ENCODE measurements around the gene ANXA8.

ANXA8 gene

GRCh38 chr10:47449102-47449978, 34.6 kb downstream of the ANXA8 start:
- in situ Hi-C loops (cut with MboI; ENCODE audit: low sequenced_read_pairs) = no loop called here

- in situ Hi-C loops (cut with MboI; ENCODE audit: low sequenced_read_pairs) = no loop called here
Observed at GRCh38 chr10:47447705-47448104, 36.2 kb downstream of the ANXA8 start.

GRCh38 chr10:47447209-47447608, 36.7 kb downstream of the ANXA8 start:
- in situ Hi-C loops (cut with MboI; ENCODE audit: low sequenced_read_pairs) = no loop called here

- in situ Hi-C loops (cut with MboI; ENCODE audit: low sequenced_read_pairs) = no loop called here
Observed at GRCh38 chr10:47445720-47446119, 38.2 kb downstream of the ANXA8 start.

DNA sequence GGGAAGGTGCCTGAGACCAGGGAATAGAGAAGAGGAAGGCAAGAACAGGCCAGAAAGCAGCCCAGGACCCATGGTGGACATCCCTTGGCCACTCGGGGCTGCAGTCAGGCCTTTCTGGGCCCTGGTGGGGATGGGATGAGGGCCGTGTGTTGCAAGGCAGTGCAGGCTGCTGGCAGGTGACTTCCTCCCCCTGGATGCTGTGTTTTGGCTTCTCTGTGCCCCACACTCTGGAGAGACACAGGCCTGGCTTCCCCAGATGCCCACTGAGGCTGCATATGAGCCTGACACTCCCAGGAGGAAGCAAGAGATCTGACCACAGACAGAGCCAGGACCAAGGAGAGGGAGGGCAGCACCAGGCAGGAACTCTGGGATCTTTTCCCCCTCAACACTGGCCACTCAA, 39.9 kb downstream of the ANXA8 start:
- in situ Hi-C loops (cut with MboI; ENCODE audit: low sequenced_read_pairs) = no loop called here

DNA sequence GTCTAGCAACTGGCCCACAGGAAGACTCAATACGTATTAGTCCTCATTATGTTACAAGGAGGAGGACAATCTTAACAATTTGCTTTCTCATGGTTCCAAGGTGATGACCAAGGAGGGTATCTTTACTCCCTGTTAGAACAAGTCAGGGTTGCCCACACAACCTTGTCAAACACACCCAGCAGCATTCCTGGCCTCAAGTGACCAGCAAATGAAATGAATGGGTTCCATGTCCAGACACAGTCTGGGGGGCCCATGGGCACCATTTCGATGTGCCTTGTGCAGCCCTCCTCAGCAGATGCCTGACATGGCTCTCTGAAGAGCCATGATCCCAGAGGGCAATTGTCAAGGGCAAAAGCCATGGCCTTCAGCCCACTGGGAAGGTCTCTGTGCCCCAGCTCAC, 40.8 kb downstream of the ANXA8 start:
- in situ Hi-C loops (cut with MboI; ENCODE audit: low sequenced_read_pairs) = no loop called here

DNA sequence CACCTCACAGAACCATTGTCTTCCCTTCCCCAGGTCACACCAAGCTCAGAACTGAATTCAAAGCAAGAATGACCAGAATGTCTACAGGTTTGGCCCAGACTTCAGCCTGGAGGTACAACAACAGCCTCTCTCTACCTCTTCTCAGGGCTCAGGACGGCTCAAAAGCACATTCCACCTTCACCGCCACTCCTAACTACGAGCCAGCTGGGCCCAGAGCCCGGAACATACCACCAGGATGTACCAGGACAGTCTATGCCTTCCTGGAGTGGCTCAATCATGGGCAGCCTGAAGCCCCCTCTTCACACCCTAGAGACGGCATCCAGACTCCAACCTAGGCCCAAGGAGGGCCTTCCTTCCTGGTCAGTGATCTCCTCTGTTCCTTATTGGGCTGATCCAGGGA, 41.6 kb downstream of the ANXA8 start:
- in situ Hi-C loops (cut with MboI; ENCODE audit: low sequenced_read_pairs) = no loop called here

DNA sequence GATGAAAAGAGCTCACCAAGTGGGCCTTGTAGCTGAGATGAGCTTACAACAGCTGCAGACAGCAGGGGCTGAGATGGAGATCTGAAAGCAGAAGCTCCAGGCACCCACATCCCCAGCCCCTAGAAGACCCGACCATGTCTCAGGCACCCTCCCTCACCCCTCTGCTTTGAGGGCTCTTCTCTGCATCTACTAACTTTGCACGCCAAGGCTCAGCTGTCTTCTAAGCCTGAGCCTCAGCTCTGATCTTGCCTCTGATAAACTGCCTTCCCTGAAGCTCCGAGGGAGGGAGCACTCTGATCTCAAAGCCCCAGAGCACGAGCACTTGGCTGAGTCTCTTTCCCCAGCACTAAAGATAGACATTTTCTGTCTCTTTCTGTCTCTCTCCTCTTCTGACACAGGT, 42.0 kb downstream of the ANXA8 start:
- in situ Hi-C loops (cut with MboI; ENCODE audit: low sequenced_read_pairs) = no loop called here

DNA sequence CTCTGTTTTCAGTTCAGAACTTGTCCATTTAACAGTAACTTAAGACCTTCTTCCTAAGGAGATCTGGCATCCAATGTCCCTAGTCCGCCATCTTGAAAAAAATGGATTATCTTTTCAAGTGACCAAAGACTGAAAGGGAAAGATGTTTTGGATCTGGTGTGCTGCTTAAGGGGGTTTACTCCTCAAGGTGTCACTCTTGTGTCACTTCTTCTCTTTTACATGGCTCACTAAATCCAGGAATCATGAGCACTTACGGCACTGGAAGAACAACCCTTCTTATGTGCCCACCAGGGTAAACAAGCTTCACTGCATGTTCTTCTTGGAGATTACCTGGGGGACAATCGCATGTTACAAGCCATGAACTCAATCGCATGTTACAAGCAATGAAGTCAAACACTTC, 43.7 kb downstream of the ANXA8 start:
- in situ Hi-C loops (cut with MboI; ENCODE audit: low sequenced_read_pairs) = no loop called here

- in situ Hi-C loops (cut with MboI; ENCODE audit: low sequenced_read_pairs) = no loop called here
Observed at GRCh38 chr10:47438857-47439474, 44.9 kb downstream of the ANXA8 start.

- in situ Hi-C loops (cut with MboI; ENCODE audit: low sequenced_read_pairs) = no loop called here
Observed at GRCh38 chr10:47435081-47435480, 48.8 kb downstream of the ANXA8 start.

DNA sequence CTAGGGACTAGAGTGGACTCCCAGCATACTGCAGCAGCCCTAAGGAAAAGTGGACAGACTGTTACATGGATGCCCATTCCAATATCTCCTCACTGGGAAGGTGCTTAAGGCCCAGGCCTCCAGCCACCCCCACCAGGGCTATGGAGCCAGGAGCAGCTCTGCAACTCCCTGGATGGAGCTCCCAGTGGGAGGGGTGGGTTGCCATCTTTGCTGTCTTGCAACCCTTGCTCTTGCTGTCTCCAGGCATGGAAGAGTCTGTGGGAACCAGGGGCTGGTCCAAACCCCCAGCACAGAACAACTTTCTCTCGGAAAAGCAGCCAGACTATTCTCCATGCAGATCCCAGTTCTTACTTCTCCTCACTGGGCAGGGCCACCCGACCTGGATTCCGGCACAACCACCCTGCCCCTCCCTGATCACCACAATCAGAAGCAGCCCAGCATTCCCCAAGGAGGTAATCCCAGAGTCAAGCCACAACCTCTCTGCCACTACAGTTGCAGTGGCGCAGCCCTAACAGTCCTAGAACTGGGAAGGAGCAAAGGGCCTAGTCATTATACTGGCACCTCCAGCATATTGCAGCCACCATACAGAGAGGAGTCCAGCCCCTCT, 58.0 kb downstream of the ANXA8 start:
- in situ Hi-C loops (cut with MboI; ENCODE audit: low sequenced_read_pairs) = no loop called here

DNA sequence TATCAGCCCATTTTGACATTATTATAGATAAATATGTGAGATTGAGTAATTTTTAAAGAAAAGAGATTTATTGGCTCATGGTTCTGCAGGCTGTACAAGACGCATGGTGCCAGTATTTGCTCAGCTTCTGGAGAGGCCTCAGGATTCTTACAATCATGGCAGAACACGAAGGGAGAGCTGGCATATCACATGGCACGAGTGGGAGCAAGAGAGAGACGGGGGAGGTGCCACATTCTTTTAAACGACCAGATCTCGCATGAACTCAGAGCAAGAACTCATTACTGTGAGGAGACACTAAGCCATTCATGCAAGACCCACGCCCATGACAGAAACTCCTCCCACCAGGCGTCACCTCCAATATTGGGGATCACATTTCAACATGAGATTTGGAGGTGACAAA, 59.7 kb downstream of the ANXA8 start:
- in situ Hi-C loops (cut with MboI; ENCODE audit: low sequenced_read_pairs) = no loop called here

GRCh38 chr10:47423476-47423875, 60.4 kb downstream of the ANXA8 start:
- in situ Hi-C loops (cut with MboI; ENCODE audit: low sequenced_read_pairs) = no loop called here

- in situ Hi-C loops (cut with MboI; ENCODE audit: low sequenced_read_pairs) = no loop called here
Observed at GRCh38 chr10:47421057-47421952, 62.6 kb downstream of the ANXA8 start.

GRCh38 chr10:47420305-47421056, 63.4 kb downstream of the ANXA8 start:
- in situ Hi-C loops (cut with MboI; ENCODE audit: low sequenced_read_pairs) = no loop called here

DNA sequence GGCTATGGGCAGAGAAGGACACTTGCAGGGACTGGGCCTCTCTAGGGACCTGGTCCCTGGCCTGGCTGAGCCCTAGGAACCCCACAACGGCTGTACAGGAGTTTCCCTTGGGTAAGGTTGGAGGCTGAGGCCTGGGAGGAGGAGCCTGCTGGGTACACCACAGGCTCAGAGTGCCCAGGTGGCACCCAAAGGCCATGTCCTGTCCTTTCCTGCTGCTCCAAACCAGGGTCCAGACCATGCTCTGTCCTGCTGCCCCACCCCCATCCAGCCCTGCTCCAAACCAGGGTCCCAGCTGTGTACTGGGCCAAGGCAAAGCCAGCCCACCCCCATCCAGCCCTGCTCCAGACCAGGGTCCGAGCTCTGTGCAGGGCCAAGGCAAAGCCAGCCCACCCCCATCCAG, 64.5 kb downstream of the ANXA8 start:
- in situ Hi-C loops (cut with MboI; ENCODE audit: low sequenced_read_pairs) = no loop called here

- in situ Hi-C loops (cut with MboI; ENCODE audit: low sequenced_read_pairs) = no loop called here
Observed at GRCh38 chr10:47418966-47419365, 64.9 kb downstream of the ANXA8 start.

DNA sequence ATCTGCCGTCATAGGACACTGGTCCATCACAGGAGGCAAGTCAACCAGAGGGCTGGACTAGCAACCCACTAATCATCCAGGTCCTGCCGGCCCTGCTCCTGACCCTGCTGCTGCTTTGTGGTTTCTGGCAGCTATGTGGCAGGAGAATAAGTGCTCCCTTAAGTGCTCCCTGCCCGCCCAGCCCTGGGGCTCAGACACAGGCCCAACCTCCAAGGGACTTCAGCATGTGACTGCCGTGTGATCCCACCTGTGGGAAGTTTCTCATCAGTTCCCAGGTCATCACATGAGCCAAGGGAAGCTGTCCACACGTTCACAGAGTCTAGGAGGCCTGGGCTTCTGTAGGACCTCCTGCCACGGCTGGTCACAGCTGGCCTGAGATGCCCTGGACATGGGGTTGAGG, 65.6 kb downstream of the ANXA8 start:
- in situ Hi-C loops (cut with MboI; ENCODE audit: low sequenced_read_pairs) = no loop called here

Measured in HL-60/S4 (cell line).